Ovary (tissue), 9 donors: ENCODE results near the gene C16orf87. TPM values are rescaled to one million over a fixed set of nuclear protein-coding genes. Genes with fewer than 3 reads are reported as not detected.

ENCODE experiments used
- DNase-seq, 5 donors: peaks; one replicate each; pipeline ENCODE4 v3.0.0-alpha.2; 2019 to 2020
- H3K27ac ChIP-seq, 2 donors: fragments of 200-600 bp; one replicate each; pipeline versions ENCODE4 v1.5.1 to v1.8.0; 2019 to 2022
- H3K27me3 ChIP-seq: fragments of 200-600 bp; one replicate; pipeline ENCODE4 v1.8.0; 2022
- H3K36me3 ChIP-seq: fragments of 200-600 bp; sonication (generic); one replicate; pipeline ENCODE4 v1.5.1; 2019
- H3K4me1 ChIP-seq: one replicate; pipeline ENCODE4 v1.8.1; 2013; ENCODE audit warnings: mild to moderate bottlenecking, moderate library complexity; ENCODE audit not compliant: insufficient read depth
- H3K4me3 ChIP-seq: fragments of 200-600 bp; sonication (generic); one replicate; pipeline ENCODE4 v1.5.1; 2017
- H3K9me3 ChIP-seq, 2 donors: fragments of 200-600 bp in 1 of 2; sonication (generic) in 1 of 2; one replicate each; pipeline versions ENCODE4 v1.5.1 to v1.8.1; 2013 to 2019; ENCODE audit warnings: mild to moderate bottlenecking in 1 of 2, moderate library complexity in 1 of 2
- EP300 ChIP-seq: sonication (generic); formaldehyde crosslinking; IDR thresholded peaks from one replicate; pipeline ENCODE4 v1.6.1; 2017; ENCODE audit warnings: antibody characterized with exemption
- POLR2A ChIP-seq: fragments of 450-650 bp; IDR thresholded peaks from one replicate; pipeline ENCODE4 v1.6.1; 2017; ENCODE audit warnings: antibody characterized with exemption, mild to moderate bottlenecking, moderate library complexity
- WGBS, 3 donors: extraction: QIAGEN DNeasy Blood & Tissue Kit in 1 of 3; methylation state at CpG; one replicate each; pipeline versions ENCODE4 v1.1.5 to v1.1.7; 2013 to 2017; 5-methylcytosine and 5-hydroxymethylcytosine counted together
- intact Hi-C, 4 donors: fragments of 100-400 bp; cut with DNase I; formaldehyde crosslinking; loops; one replicate each; pipeline versions ENCODE4 v1.11.0 to v1.15.1; 2022 to 2023
- polyA plus RNA-seq, 2 donors: library from polyadenylated mRNA; stranded (reverse); fragments of 200-250 nt in 1 of 2; fragments of 350-450 nt in 1 of 2; fragmentation: Illumina TruSeq in 1 of 2; extraction: RNeasy Lipid Tissue Mini Kit (QIAGEN cat#74804) in 1 of 2; gene quantifications; one replicate each; pipeline ENCODE4 v1.2.3, GENCODE V29; 2013 to 2014
- total RNA-seq, 7 donors: library from RNA; depleted of rRNA in 2 of 7; stranded (reverse); fragments of >200 nt in 2 of 7; fragmentation: NEBNext Ultra II Directional in 3 of 7; extraction: Animal tissue kit (Norgen Biotek cat#: 25700) in 3 of 7; gene quantifications; one replicate each; pipeline versions ENCODE4 v1.1.0 to v1.2.4, GENCODE V29; 2016 to 2023
- TF ChIP-seq, protein P1 (sequence below), 3 donors: fragments of 450-650 bp in 2 of 3; fragments of 200-600 bp in 1 of 3; IDR thresholded peaks; one replicate each; pipeline versions ENCODE4 v1.5.1 to v1.8.0; 2016 to 2022; ENCODE audit warnings: antibody characterized with exemption in 3 of 3, mild to moderate bottlenecking in 1 of 3
- donor health status: DM: no; HTN: no; CAD: no; lungs with moderate emphysema.
- donor health status: DM: no; HTN: no; CAD: no.
- donor health status: Bipolar disorder and iron deficiency.
- donor health status: DM: yes; HTN: yes; CAD: no.
- donor health status: DM: no; HTN: no; CAD: no.
- donor health status: DM: yes; HTN: yes; CAD: no.

C16orf87 gene
- total and polyA plus RNA-seq, 9 donors, result 4.0 to 7.6 (median 5.1) TPM

DNA sequence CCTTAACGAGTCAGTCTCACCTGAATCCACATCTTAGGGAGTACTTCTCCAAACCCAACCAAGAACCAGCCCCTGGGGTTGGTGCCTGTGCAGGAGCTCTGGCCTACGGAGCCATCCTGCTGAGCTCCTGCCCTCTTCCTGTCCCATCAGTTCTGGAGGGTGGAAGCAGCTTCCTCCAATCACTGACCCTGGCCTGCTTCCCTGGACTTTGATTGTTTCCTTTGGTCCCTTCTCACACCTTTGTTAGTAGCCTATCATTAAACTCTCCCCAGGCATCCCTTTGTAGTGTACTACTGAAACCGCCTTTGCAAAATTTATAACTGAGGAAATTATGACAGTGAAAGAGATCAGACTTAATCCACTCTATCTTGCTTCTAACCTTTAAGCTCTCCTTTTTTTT is 21.1 kb upstream of the C16orf87 start:
- Histone ChIP-seq H3K36me3 (no peaks in the 10 kb centered on the region), H3K27ac (no peak overlapping the region), H3K27me3 (no peaks in the 10 kb centered on the region), H3K4me1 (no peaks in the 10 kb centered on the region), H3K4me3 (no peak overlapping the region), H3K9me3 (no peaks in the 10 kb centered on the region)
- DNase-seq, result no peak
- WGBS, 3 donors, result 67 to 73% (median 69%) methylated on average over 3 of the region's 3 CpGs
- TF ChIP-seq POLR2A, result no peak
- no peak for TF ChIP-seq EP300
- TF ChIP-seq, protein P1, sequence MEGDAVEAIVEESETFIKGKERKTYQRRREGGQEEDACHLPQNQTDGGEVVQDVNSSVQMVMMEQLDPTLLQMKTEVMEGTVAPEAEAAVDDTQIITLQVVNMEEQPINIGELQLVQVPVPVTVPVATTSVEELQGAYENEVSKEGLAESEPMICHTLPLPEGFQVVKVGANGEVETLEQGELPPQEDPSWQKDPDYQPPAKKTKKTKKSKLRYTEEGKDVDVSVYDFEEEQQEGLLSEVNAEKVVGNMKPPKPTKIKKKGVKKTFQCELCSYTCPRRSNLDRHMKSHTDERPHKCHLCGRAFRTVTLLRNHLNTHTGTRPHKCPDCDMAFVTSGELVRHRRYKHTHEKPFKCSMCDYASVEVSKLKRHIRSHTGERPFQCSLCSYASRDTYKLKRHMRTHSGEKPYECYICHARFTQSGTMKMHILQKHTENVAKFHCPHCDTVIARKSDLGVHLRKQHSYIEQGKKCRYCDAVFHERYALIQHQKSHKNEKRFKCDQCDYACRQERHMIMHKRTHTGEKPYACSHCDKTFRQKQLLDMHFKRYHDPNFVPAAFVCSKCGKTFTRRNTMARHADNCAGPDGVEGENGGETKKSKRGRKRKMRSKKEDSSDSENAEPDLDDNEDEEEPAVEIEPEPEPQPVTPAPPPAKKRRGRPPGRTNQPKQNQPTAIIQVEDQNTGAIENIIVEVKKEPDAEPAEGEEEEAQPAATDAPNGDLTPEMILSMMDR (IDR thresholded peaks at IDR 0.05), result no peak
- intact Hi-C loops, result loop anchor here in 1 of 4 donors (10.0 kb wide), 1 partner anchor 1303 kb away; the partner anchor contains the start of gene ABCC12

DNA sequence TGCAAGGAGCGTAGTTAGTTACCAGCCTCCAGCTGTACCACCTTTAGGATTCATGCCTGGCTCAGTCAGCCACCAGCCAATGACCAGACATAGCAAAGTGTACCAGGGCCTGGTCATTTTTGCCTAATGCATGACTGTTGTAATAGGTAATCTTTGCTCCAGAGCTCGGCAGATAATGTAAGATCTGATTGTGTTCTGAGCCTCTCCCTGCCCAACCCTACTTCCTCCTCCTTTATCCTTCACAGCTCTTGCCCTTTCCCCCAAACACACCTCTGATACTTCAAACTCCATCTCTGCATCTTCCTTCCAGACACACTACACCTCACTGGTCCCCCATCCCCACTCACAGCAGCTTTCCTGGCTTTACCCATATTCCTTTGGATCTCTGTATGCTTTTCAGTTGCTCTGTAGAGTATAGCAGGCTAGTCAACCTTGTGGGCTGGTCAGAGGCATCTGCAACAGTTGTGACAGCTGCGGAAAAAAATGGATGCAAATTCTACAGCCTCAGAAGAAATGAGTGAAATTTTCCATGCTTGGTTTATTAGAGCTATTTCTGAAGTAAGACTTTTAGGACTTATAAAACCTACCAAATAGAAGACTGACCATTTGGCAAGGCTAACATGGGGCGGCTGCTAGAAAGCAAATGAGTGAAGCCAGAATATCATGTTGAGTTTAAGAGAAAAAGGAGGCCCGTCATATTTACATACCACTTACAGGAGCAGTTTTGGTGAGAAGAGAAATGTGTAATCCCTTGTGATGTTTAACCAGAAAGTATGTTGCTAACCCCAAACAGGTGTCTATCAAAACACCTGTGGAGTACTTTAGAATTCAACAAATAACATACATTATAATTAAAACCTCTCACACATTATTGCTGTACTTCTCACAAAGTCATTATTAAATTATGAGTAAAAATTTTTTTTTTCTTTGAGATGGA is 19.9 kb upstream of the C16orf87 start:
- TF ChIP-seq POLR2A (no peak), EP300 (no peak)
- TF ChIP-seq, protein P1 (IDR thresholded peaks at IDR 0.05), result no peak
- Histone ChIP-seq H3K4me1 (no peaks in the 10 kb centered on the region), H3K27me3 (no peaks in the 10 kb centered on the region), H3K36me3 (no peaks in the 10 kb centered on the region), H3K9me3 (no peaks in the 10 kb centered on the region), H3K4me3 (no peak overlapping the region), H3K27ac (no peak overlapping the region)
- DNase-seq, result no peak
- 79 to 87% (median 80%) methylated on average over 5 of the region's 5 CpGs for WGBS, 3 donors
- intact Hi-C loops, result loop anchor here in 1 of 4 donors (10.0 kb wide), 1 partner anchor 1304 kb away; the partner anchor contains the start of gene ABCC12

DNA sequence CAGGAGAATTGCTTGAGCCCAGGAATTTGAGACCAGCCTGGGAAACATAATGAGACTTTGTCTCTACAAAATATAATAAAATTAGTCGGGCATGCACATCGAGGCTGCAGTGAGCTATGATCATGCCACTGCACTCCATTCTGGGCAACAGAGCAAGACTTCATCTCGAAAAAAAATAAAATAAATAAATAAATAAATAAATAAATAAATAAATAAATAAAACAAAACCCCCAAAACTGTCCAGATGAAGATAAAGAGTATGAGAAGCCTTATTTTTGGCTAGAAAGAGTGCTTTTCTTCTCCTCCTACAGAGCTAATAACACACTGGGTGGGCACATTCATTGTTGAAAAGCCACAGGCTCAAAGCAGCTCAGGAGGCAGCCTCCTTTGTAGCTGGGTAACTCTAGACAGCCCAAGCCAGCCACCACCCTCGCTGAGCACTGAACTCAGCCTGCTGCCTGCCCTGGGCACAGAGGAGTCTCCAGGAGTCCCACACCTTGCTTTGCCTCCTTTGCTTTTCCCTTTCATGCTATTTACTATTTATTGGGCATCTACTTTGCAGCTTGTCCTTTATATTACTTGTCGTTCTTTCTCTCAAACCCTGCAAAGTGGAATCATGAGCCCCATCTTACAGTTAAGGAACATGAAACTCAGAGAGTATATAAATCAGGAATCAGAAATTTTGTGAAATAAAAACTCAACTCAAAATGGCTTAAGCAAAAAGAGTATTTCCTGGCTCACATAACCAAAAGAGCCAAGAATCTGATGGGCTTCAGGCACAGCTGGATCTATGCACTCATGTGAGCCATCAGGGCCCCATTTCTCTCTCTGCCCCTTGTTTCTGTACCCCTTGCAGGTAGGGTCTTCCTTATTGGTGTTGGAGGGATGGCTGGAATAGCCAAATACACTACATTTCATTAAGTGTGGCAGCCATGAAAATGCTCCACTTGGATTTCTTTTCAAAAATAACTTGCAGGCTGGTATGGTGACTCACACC is 18.1 kb upstream of the C16orf87 start:
- no peaks in the 10 kb centered on the region for H3K36me3 ChIP-seq
- H3K27me3 ChIP-seq, result no peaks in the 10 kb centered on the region
- intact Hi-C loops, result no loop called here
- no peaks in the 10 kb centered on the region for H3K4me1 ChIP-seq
- H3K27ac ChIP-seq, result no peak overlapping the region
- 48 to 71% (median 60%) methylated on average over 5 of the region's 5 CpGs for WGBS, 3 donors
- no peak for DNase-seq
- H3K9me3 ChIP-seq, result no peaks in the 10 kb centered on the region
- no peak overlapping the region for H3K4me3 ChIP-seq
- TF ChIP-seq POLR2A (no peak), EP300 (no peak)
- TF ChIP-seq, protein P1 (IDR thresholded peaks at IDR 0.05), result no peak

DNA sequence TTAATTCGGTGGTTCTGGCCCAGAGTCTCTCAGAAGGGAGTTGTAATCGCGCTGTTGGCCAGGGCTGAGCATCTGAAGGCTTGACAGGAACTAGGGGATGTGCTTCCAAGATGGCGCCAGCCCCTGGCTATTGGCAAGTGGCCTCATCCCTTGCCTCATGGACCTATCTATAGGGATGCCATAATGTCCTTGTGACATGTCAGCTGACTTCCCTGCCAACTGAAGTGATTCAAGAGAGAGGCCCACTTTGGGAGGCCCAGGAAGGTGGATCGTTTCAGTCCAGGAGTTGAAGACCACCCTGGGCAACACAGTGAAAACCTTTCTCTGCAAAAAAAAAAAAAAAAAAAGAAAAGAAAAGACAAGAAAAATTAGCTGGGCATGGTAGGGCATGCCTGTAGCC is 15.0 kb upstream of the C16orf87 start:
- 93 to 94% (median 94%) methylated on average over 5 of the region's 5 CpGs for WGBS, 3 donors

More for the DNA sequence above, 15.0 kb upstream of the C16orf87 start:
- DNase-seq, result no peak
- Histone ChIP-seq H3K27me3 (no peaks in the 10 kb centered on the region), H3K4me3 (no peak overlapping the region), H3K27ac (no peak overlapping the region), H3K9me3 (no peaks in the 10 kb centered on the region), H3K4me1 (no peaks in the 10 kb centered on the region), H3K36me3 (no peaks in the 10 kb centered on the region)
- TF ChIP-seq, protein P1 (IDR thresholded peaks at IDR 0.05), result no peak
- TF ChIP-seq POLR2A (no peak), EP300 (no peak)
- intact Hi-C loops, result no loop called here
